H9 (cell line): Measurements from ENCODE around the gene FAM163B. TPM values are rescaled to one million over a fixed set of nuclear protein-coding genes. Genes with fewer than 3 reads are reported as not detected.

Experiments
- DNase-seq: peaks from one replicate; pipeline ENCODE4 v3.0.0-alpha.2; 2017
- H2AFZ ChIP-seq: one replicate; pipeline ENCODE4 v1.6.1; 2013; ENCODE audit warnings: mild to moderate bottlenecking, low read length, control low read depth, moderate library complexity
- H2AK5ac ChIP-seq: 2 replicates; pipeline ENCODE4 v1.6.1; 2013; ENCODE audit warnings: low read length, control low read depth, mixed read lengths; ENCODE audit not compliant: insufficient read length
- H2BK120ac ChIP-seq: one replicate; pipeline ENCODE4 v1.6.1; 2013; ENCODE audit warnings: low read depth, mild to moderate bottlenecking, low read length, control low read depth, inconsistent platforms; ENCODE audit not compliant: poor library complexity, severe bottlenecking
- H2BK12ac ChIP-seq: 2 replicates; pipeline ENCODE4 v1.6.1; 2013; ENCODE audit warnings: low read length, control low read depth, mixed read lengths, low read depth; ENCODE audit not compliant: insufficient read length
- H2BK15ac ChIP-seq: 2 replicates; pipeline ENCODE4 v1.6.1; 2013; ENCODE audit warnings: low read depth, low read length, control low read depth
- H2BK20ac ChIP-seq: one replicate; pipeline ENCODE4 v1.6.1; 2013; ENCODE audit warnings: low read depth, mild to moderate bottlenecking, low read length, control low read depth, inconsistent platforms; ENCODE audit not compliant: poor library complexity, severe bottlenecking
- H2BK5ac ChIP-seq: 2 replicates; pipeline ENCODE4 v1.6.1; 2013; ENCODE audit warnings: low read length, control low read depth, mixed read lengths; ENCODE audit not compliant: insufficient read length
- H3K14ac ChIP-seq: 2 replicates; pipeline ENCODE4 v1.6.1; 2013; ENCODE audit warnings: low read length, control low read depth; ENCODE audit not compliant: insufficient read depth
- H3K18ac ChIP-seq: 2 replicates; pipeline ENCODE4 v1.6.1; 2013; ENCODE audit warnings: low read depth, mild to moderate bottlenecking, mixed read lengths, low read length, control low read depth; ENCODE audit not compliant: insufficient read length
- H3K23ac ChIP-seq: 2 replicates; pipeline ENCODE4 v1.6.1; 2013; ENCODE audit warnings: low read length, control low read depth, mixed read lengths, low read depth; ENCODE audit not compliant: insufficient read length
- H3K23me2 ChIP-seq: 2 replicates; pipeline ENCODE4 v1.6.1; 2013; ENCODE audit warnings: low read depth, mild to moderate bottlenecking, mixed read lengths, low read length, control low read depth; ENCODE audit not compliant: insufficient read length, poor library complexity, severe bottlenecking
- H3K27ac ChIP-seq: 2 replicates; pipeline ENCODE4 v1.5.1; 2013; ENCODE audit warnings: low read length, control low read depth, mixed read lengths, low read depth; ENCODE audit not compliant: insufficient read length
- H3K27me3 ChIP-seq: 2 replicates; pipeline ENCODE4 v1.6.1; 2013; ENCODE audit warnings: low read length, control low read depth, inconsistent platforms; ENCODE audit not compliant: insufficient read depth
- H3K4ac ChIP-seq: 2 replicates; pipeline ENCODE4 v1.6.1; 2013; ENCODE audit warnings: low read depth, mild to moderate bottlenecking, control low read depth, inconsistent platforms, low read length, moderate library complexity
- H3K4me1 ChIP-seq: 2 replicates; pipeline ENCODE4 v1.6.1; 2013; ENCODE audit warnings: low read length, control low read depth, inconsistent platforms; ENCODE audit not compliant: insufficient read depth
- H3K4me2 ChIP-seq: 2 replicates; pipeline ENCODE4 v1.6.1; 2013; ENCODE audit warnings: low read length, control low read depth, mixed read lengths; ENCODE audit not compliant: insufficient read length, insufficient read depth
- H3K56ac ChIP-seq: 2 replicates; pipeline ENCODE4 v1.6.1; 2013; ENCODE audit warnings: low read depth, mild to moderate bottlenecking, mixed read lengths, low read length, control low read depth; ENCODE audit not compliant: insufficient read length
- H3K79me1 ChIP-seq: 2 replicates; pipeline ENCODE4 v1.6.1; 2013; ENCODE audit warnings: low read depth, mild to moderate bottlenecking, moderate library complexity, low read length, control low read depth, inconsistent platforms; ENCODE audit not compliant: insufficient read depth, poor library complexity, severe bottlenecking
- H3K79me2 ChIP-seq: 2 replicates; pipeline ENCODE4 v1.6.1; 2013; ENCODE audit warnings: low read length, control low read depth, inconsistent platforms; ENCODE audit not compliant: insufficient read depth
- H3K9ac ChIP-seq: 2 replicates; pipeline ENCODE4 v1.6.1; 2013; ENCODE audit warnings: low read length, control low read depth, mixed read lengths; ENCODE audit not compliant: insufficient read length; ENCODE audit errors: extremely low read depth
- H3K9me3 ChIP-seq: one replicate; pipeline ENCODE4 v1.6.1; 2013; ENCODE audit warnings: low read depth, low read length, inconsistent platforms; ENCODE audit not compliant: control insufficient read depth
- H3T11ph ChIP-seq: one replicate; pipeline ENCODE4 v1.6.1; 2013; ENCODE audit warnings: mild to moderate bottlenecking, low read length, control low read depth, inconsistent platforms
- H4K20me1 ChIP-seq: one replicate; pipeline ENCODE4 v1.6.1; 2013; ENCODE audit not compliant: control insufficient read depth, insufficient read length, insufficient read depth
- H4K5ac ChIP-seq: 2 replicates; pipeline ENCODE4 v1.6.1; 2013; ENCODE audit warnings: low read depth, mild to moderate bottlenecking, mixed read lengths, low read length, control low read depth; ENCODE audit not compliant: insufficient read length
- H4K8ac ChIP-seq: replicated peaks from 2 replicates; pipeline ENCODE4 v1.6.1; 2013; ENCODE audit warnings: low read length, control low read depth, mixed read lengths, low read depth; ENCODE audit not compliant: insufficient read length
- H4K91ac ChIP-seq: 2 replicates; pipeline ENCODE4 v1.6.1; 2013; ENCODE audit warnings: low read depth, mild to moderate bottlenecking, moderate library complexity, mixed read lengths, low read length, control low read depth; ENCODE audit not compliant: insufficient read length
- H3K27ac Mint-ChIP-seq, 3 experiments: 2 replicates in 2 of 3; 3 replicates in 1 of 3; pipeline ENCODE4 v1.8.0; 2020 to 2021; ENCODE audit warnings: mixed read lengths in 3 of 3, mild to moderate bottlenecking in 1 of 3, moderate library complexity in 1 of 3
- H3K27me3 Mint-ChIP-seq: 2 replicates; pipeline ENCODE4 v1.8.0; 2021; ENCODE audit warnings: low read depth, mild to moderate bottlenecking, moderate library complexity, mixed read lengths
- H3K36me3 Mint-ChIP-seq, 3 experiments: 2 replicates in 2 of 3; 3 replicates in 1 of 3; pipeline ENCODE4 v1.8.0; 2020 to 2021; ENCODE audit warnings: low read depth in 3 of 3, mixed read lengths in 3 of 3; ENCODE audit not compliant: insufficient read depth in 1 of 3
- H3K4me1 Mint-ChIP-seq, 2 experiments: 2 replicates each; pipeline ENCODE4 v1.8.0; 2020; ENCODE audit warnings: mixed read lengths in 2 of 2
- H3K4me3 Mint-ChIP-seq, 2 experiments: 2 replicates in 1 of 2; 3 replicates in 1 of 2; pipeline ENCODE4 v1.8.0; 2020 to 2021; ENCODE audit warnings: mild to moderate bottlenecking in 2 of 2, mixed read lengths in 2 of 2, moderate library complexity in 1 of 2
- H3K9me3 Mint-ChIP-seq, 2 experiments: 2 replicates in 1 of 2; 3 replicates in 1 of 2; pipeline ENCODE4 v1.8.0; 2020; ENCODE audit warnings: mild to moderate bottlenecking in 2 of 2, mixed read lengths in 2 of 2, moderate library complexity in 1 of 2
- CTCF ChIP-seq: fragments of 200-600 bp; sonication (generic); conservative IDR thresholded peaks from 3 replicates; pipeline ENCODE4 v1.8.0; 2021; ENCODE audit warnings: antibody characterized with exemption, mild to moderate bottlenecking
- WGBS: extraction: QIAGEN DNeasy Blood & Tissue Kit; methylation state at CpG from one replicate; pipeline ENCODE4 v1.1.7; 2013; ENCODE audit warnings: missing lambda C conversion rate, low lambda C conversion rate, mixed read lengths; ENCODE audit not compliant: insufficient read length; ENCODE audit errors: extremely low coverage; 5-methylcytosine and 5-hydroxymethylcytosine counted together
- total RNA-seq: library from RNA; stranded (reverse); gene quantifications from 2 replicates; pipeline ENCODE4 v1.2.1, GENCODE V29; 2021

Gene FAM163B
- total RNA-seq, 1 experiment from 2014 or later: 0.39 TPM

GRCh38 chr9:133656211-133657119 is 47.3 kb upstream of the FAM163B start:
- no peaks in the 10 kb centered on the region for H3K79me1 ChIP-seq
- no peak overlapping the region for H3K56ac ChIP-seq
- H3K36me3 Mint-ChIP-seq: no peaks in the 10 kb centered on the region; a peak in 1 of 7 replicates
- no peaks in the 10 kb centered on the region for H3K79me2 ChIP-seq
- H3K14ac ChIP-seq: no peak overlapping the region; the same call in 1 of the 2 replicates
- no peak overlapping the region for H4K5ac ChIP-seq
- no peak overlapping the region for H2BK15ac ChIP-seq
- H3K4me1 ChIP-seq: no peaks in the 10 kb centered on the region; the same call in 1 of the 2 replicates
- no CpG with 5 or more reads among the region's 36 CpGs for WGBS
- H3K9me3 ChIP-seq: no peaks in the 10 kb centered on the region
- no peak overlapping the region for H2BK5ac ChIP-seq
- no peak overlapping the region for H3K18ac ChIP-seq
- H3K4ac ChIP-seq: no peak overlapping the region
- no peak for DNase-seq
- no peak overlapping the region for H4K8ac ChIP-seq
- H3K9me3 Mint-ChIP-seq: no peaks in the 10 kb centered on the region
- H3K9ac ChIP-seq: no peak overlapping the region
- H2BK20ac ChIP-seq: no peak overlapping the region
- no peak for TF ChIP-seq CTCF
- no peaks in the 10 kb centered on the region for H4K20me1 ChIP-seq
- H2AFZ ChIP-seq: no peak overlapping the region
- no peak overlapping the region for H3K4me3 Mint-ChIP-seq
- no peak overlapping the region for H3K27ac ChIP-seq
- H3K27ac Mint-ChIP-seq: no peak overlapping the region
- H3T11ph ChIP-seq: no peak overlapping the region
- H3K4me1 Mint-ChIP-seq: peaks cover 15 to 46% of the 10 kb centered on the region in 2 experiments
- H2AK5ac ChIP-seq: no peak overlapping the region
- H4K91ac ChIP-seq: no peak overlapping the region
- H3K23ac ChIP-seq: no peak overlapping the region
- no peak overlapping the region for H2BK120ac ChIP-seq
- no peaks in the 10 kb centered on the region; the same call in 1 of the 2 replicates for H3K27me3 ChIP-seq
- peaks cover 88% of the 10 kb centered on the region for H3K27me3 Mint-ChIP-seq
- no peaks in the 10 kb centered on the region for H3K23me2 ChIP-seq
- H3K4me2 ChIP-seq: no peak overlapping the region
- no peak overlapping the region for H2BK12ac ChIP-seq
